Measurements from ENCODE around the gene PLXNB1. TPM values are rescaled to one million over a fixed set of nuclear protein-coding genes. Genes with fewer than 3 reads are reported as not detected.

Gene PLXNB1
- total and polyA plus RNA-seq, 2 of the 13 experiments (the other 11 are each of a cell fraction or from before 2014, with no cell fraction given) = 86.0 to 143 TPM

GRCh38 chr3:48411041-48411588 lies 18.8 kb downstream of the PLXNB1 start:
- in situ Hi-C loops (cut with HindIII; ENCODE audit: extremely low pct_ligation_motif_present, low pct_unique_long_range_greater_than_20kb) (no loop called here), intact Hi-C loops (cut with micrococcal nuclease; ENCODE audit: unreplicated experiment) (no loop called here)
- no peaks in the 10 kb centered on the region for H3K4me1 ChIP-seq (ENCODE audit: insufficient read depth, low read length)
- H3K4me3 ChIP-seq (replicated peaks in 1 of 3; ENCODE audit: insufficient read depth in 1 of 3, low read depth in 2 of 3, low read length in 3 of 3) = no peak overlapping the region
- DNase-seq (ENCODE audit: low spot score) = no peak
- H3K9me3 ChIP-seq (ENCODE audit: low read length) = no peaks in the 10 kb centered on the region
- 98% methylated on average over 8 of the region's 9 CpGs for WGBS (ENCODE audit: low lambda C conversion rate)
- peaks cover 16% of the 10 kb centered on the region; the same call in 1 of the 2 replicates for H4K20me1 ChIP-seq (ENCODE audit: insufficient read depth, low read length)
- H3K4me2 ChIP-seq (ENCODE audit: low read depth, low read length) = no peak overlapping the region
- H3K79me2 ChIP-seq (ENCODE audit: insufficient read depth, low read length) = no peaks in the 10 kb centered on the region
- FAIRE-seq = no peak
- ATAC-seq = no peak
- no TSS peak for BruUV-seq (replicated peaks)
- CTCF ChIA-PET (ENCODE audit: low intra/inter-chr PET ratio, low total read pairs) = no interaction called here
- POLR2A ChIA-PET = interaction anchor here (1.4 kb wide), 1 partner anchor 17 kb away, joined by 3 read pairs; no protein-coding TSS in a partner anchor
- H3K9ac ChIP-seq (ENCODE audit: insufficient read depth, low read depth, low read length) = no peak overlapping the region
- H2AFZ ChIP-seq (ENCODE audit: low read length) = no peak overlapping the region
- TF ChIP-seq NFE2 (CRISPR knock-in tag; IDR thresholded peaks at IDR 0.05) (no peak), DMAP1 (CRISPR knock-in tag; IDR thresholded peaks at IDR 0.05) (no peak), POLR2A (IDR thresholded peaks at IDR 0.05; ENCODE audit: insufficient read depth in 1 of 2, low read depth in 2 of 2, low read length in 2 of 2) (0 out of 4 replicates have a peak, but pooled peaks of 1 of the 2 experiments have one; percentile 22), RBM22 (optimal IDR thresholded peaks at IDR 0.05; ENCODE audit: low read length) (peak; percentile 79), POLR2G (IDR thresholded peaks at IDR 0.05; ENCODE audit: low read depth, low read length) (0 out of 2 replicates have a peak, but pooled peaks have one; percentile 6)
- no peaks in the 10 kb centered on the region for H3K27me3 ChIP-seq (ENCODE audit: control insufficient read depth in 1 of 2, insufficient read depth in 2 of 2, low read length in 2 of 2)
- H3K27ac ChIP-seq (ENCODE audit: extremely low read length, insufficient read depth, low read length) = no peak overlapping the region
- peaks cover 86 to 100% of the 10 kb centered on the region in 2 experiments for H3K36me3 ChIP-seq (replicated peaks in 1 of 2; ENCODE audit: control insufficient read depth in 1 of 2, insufficient read depth in 2 of 2, low read length in 2 of 2)

DNA sequence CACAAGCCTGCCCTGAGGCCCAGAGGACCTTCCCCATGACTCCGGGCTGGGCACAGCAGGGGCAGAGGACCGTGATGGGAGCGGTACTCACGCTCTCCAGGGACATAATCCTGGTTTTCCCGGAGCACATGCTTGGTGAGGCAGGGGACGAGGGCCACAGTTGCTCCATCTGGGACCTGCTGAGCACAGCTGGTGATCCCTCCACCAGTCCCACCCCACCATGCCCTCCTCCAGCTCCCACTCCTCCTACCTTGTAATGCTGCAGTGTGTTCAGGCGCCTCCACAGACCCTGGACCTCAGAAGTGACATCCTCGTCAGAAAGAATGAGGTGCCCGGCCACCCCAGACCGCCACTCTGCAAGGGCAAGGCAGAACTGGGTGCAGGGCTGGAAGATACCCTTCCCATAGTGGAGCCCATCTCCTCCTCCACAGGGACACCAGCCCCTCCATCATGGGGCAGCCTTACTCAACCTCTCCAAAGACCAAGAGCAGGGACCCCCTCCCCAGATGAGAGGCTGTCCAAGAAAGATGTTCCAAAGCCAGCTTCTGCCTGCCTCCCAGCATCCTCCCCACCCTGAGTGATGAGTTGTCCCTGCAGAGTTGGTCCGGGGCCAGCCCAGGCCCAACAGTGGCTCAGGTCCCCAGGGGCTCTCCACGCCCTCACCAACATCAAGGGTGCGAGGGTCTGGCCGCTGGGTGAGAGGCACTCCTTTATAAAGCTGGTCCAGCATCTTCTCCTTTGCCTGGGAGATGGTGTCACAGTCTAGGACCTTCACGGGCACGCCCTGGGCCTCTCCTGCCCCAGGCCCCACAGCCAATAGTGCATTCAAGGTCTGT lies 19.5 kb downstream of the PLXNB1 start:
- no peak overlapping the region for H3K4me3 ChIP-seq (replicated peaks in 1 of 3; ENCODE audit: insufficient read depth in 1 of 3, low read depth in 2 of 3, low read length in 3 of 3)
- H3K36me3 ChIP-seq (replicated peaks in 1 of 2; ENCODE audit: control insufficient read depth in 1 of 2, insufficient read depth in 2 of 2, low read length in 2 of 2) = peaks cover 85 to 100% of the 10 kb centered on the region in 2 experiments
- FAIRE-seq (no peak), ATAC-seq (no peak), DNase-seq (ENCODE audit: low spot score) (no peak)
- POLR2A ChIA-PET = interaction anchor here (1.4 kb wide), 1 partner anchor 18 kb away, joined by 3 read pairs; no protein-coding TSS in a partner anchor
- H3K4me1 ChIP-seq (ENCODE audit: insufficient read depth, low read length) = no peaks in the 10 kb centered on the region
- no peaks in the 10 kb centered on the region for H3K27me3 ChIP-seq (ENCODE audit: control insufficient read depth in 1 of 2, insufficient read depth in 2 of 2, low read length in 2 of 2)
- 98% methylated on average over 10 of the region's 16 CpGs for WGBS (ENCODE audit: low lambda C conversion rate)
- TSS peak; percentile 10 for BruUV-seq (replicated peaks)
- CTCF ChIA-PET (ENCODE audit: low intra/inter-chr PET ratio, low total read pairs) = no interaction called here
- intact Hi-C loops (cut with micrococcal nuclease; ENCODE audit: unreplicated experiment) (no loop called here), in situ Hi-C loops (cut with HindIII; ENCODE audit: extremely low pct_ligation_motif_present, low pct_unique_long_range_greater_than_20kb) (no loop called here)
- H3K4me2 ChIP-seq (ENCODE audit: low read depth, low read length) = no peak overlapping the region
- H2AFZ ChIP-seq (ENCODE audit: low read length) = no peak overlapping the region
- no peaks in the 10 kb centered on the region for H3K79me2 ChIP-seq (ENCODE audit: insufficient read depth, low read length)
- H4K20me1 ChIP-seq (ENCODE audit: insufficient read depth, low read length) = peaks cover 16% of the 10 kb centered on the region; the same call in 1 of the 2 replicates
- no peak overlapping the region for H3K9ac ChIP-seq (ENCODE audit: insufficient read depth, low read depth, low read length)
- no peak overlapping the region for H3K27ac ChIP-seq (ENCODE audit: extremely low read length, insufficient read depth, low read length)
- no peaks in the 10 kb centered on the region for H3K9me3 ChIP-seq (ENCODE audit: low read length)
- TF ChIP-seq ZNF354B (CRISPR knock-in tag; IDR thresholded peaks at IDR 0.05) = no peak
- TF ChIP-seq, protein P1, sequence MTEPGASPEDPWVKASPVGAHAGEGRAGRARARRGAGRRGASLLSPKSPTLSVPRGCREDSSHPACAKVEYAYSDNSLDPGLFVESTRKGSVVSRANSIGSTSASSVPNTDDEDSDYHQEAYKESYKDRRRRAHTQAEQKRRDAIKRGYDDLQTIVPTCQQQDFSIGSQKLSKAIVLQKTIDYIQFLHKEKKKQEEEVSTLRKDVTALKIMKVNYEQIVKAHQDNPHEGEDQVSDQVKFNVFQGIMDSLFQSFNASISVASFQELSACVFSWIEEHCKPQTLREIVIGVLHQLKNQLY (CRISPR knock-in tag; IDR thresholded peaks at IDR 0.05) = no peak
- TF ChIP-seq ZC3H13 (CRISPR knock-in tag; IDR thresholded peaks at IDR 0.05) = no peak
- TF ChIP-seq, protein P2, sequence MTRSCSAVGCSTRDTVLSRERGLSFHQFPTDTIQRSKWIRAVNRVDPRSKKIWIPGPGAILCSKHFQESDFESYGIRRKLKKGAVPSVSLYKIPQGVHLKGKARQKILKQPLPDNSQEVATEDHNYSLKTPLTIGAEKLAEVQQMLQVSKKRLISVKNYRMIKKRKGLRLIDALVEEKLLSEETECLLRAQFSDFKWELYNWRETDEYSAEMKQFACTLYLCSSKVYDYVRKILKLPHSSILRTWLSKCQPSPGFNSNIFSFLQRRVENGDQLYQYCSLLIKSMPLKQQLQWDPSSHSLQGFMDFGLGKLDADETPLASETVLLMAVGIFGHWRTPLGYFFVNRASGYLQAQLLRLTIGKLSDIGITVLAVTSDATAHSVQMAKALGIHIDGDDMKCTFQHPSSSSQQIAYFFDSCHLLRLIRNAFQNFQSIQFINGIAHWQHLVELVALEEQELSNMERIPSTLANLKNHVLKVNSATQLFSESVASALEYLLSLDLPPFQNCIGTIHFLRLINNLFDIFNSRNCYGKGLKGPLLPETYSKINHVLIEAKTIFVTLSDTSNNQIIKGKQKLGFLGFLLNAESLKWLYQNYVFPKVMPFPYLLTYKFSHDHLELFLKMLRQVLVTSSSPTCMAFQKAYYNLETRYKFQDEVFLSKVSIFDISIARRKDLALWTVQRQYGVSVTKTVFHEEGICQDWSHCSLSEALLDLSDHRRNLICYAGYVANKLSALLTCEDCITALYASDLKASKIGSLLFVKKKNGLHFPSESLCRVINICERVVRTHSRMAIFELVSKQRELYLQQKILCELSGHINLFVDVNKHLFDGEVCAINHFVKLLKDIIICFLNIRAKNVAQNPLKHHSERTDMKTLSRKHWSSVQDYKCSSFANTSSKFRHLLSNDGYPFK (CRISPR knock-in tag; IDR thresholded peaks at IDR 0.05; ENCODE audit: borderline replicate concordance) = no peak
- TF ChIP-seq MAFF (IDR thresholded peaks at IDR 0.05; ENCODE audit: low read depth, low read length) = no peak
- TF ChIP-seq POLR2G (IDR thresholded peaks at IDR 0.05; ENCODE audit: low read depth, low read length) = peak; percentile 19; the same call in 1 of the 2 replicates
- no peak for TF ChIP-seq ONECUT2 (CRISPR knock-in tag; IDR thresholded peaks at IDR 0.05)
- peak; percentile 79 for TF ChIP-seq AGO2 (optimal IDR thresholded peaks at IDR 0.05; ENCODE audit: low read depth, low read length)
- TF ChIP-seq, protein P3, sequence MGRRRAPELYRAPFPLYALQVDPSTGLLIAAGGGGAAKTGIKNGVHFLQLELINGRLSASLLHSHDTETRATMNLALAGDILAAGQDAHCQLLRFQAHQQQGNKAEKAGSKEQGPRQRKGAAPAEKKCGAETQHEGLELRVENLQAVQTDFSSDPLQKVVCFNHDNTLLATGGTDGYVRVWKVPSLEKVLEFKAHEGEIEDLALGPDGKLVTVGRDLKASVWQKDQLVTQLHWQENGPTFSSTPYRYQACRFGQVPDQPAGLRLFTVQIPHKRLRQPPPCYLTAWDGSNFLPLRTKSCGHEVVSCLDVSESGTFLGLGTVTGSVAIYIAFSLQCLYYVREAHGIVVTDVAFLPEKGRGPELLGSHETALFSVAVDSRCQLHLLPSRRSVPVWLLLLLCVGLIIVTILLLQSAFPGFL (CRISPR knock-in tag; IDR thresholded peaks at IDR 0.05) = no peak

Data from HepG2 (cell line).